CD14-positive monocyte (primary cell): Measurements from ENCODE around the gene C12orf42. TPM values are rescaled to one million over a fixed set of nuclear protein-coding genes. Genes with fewer than 3 reads are reported as not detected.

ENCODE experiments used
- DNase-seq, 3 donors: peaks; one replicate each; pipeline ENCODE4 v3.0.0-alpha.2; 2011 to 2022
- H2AFZ ChIP-seq: 2 replicates; pipeline ENCODE4 v1.6.0; 2012; ENCODE audit warnings: mild to moderate bottlenecking, low read depth, low read length, inconsistent platforms; ENCODE audit not compliant: insufficient read depth, poor library complexity, severe bottlenecking
- H3K27ac ChIP-seq, 2 donors: 1 replicate in 1 of 2; 2 replicates in 1 of 2; pipeline ENCODE4 v1.5.1; 2012 to 2013; ENCODE audit warnings: low read length in 2 of 2, control low read depth in 1 of 2, inconsistent platforms in 1 of 2, low read depth in 1 of 2, mild to moderate bottlenecking in 1 of 2
- H3K27me3 ChIP-seq, 2 donors: one replicate each; pipeline versions ENCODE4 v1.6.0 to v1.6.1; 2011 to 2013; ENCODE audit warnings: low read length in 2 of 2; ENCODE audit not compliant: control insufficient read depth in 2 of 2, insufficient read depth in 2 of 2
- H3K36me3 ChIP-seq, 2 donors: replicated peaks in 1 of 2; 1 replicate in 1 of 2; 2 replicates in 1 of 2; pipeline versions ENCODE4 v1.5.1 to v1.6.1; 2012 to 2013; ENCODE audit warnings: low read length in 2 of 2, control low read depth in 1 of 2, inconsistent platforms in 1 of 2, mild to moderate bottlenecking in 1 of 2; ENCODE audit not compliant: insufficient read depth in 2 of 2, control insufficient read depth in 1 of 2
- H3K4me1 ChIP-seq, 2 donors: 1 replicate in 1 of 2; 2 replicates in 1 of 2; pipeline versions ENCODE4 v1.5.1 to v1.6.1; 2012 to 2013; ENCODE audit warnings: low read length in 2 of 2, control low read depth in 1 of 2, inconsistent platforms in 1 of 2, mild to moderate bottlenecking in 1 of 2, moderate library complexity in 1 of 2; ENCODE audit not compliant: insufficient read depth in 2 of 2, control insufficient read depth in 1 of 2
- H3K4me2 ChIP-seq: replicated peaks from 2 replicates; pipeline ENCODE3; 2012; ENCODE audit warnings: low read length, moderate library complexity, mild to moderate bottlenecking; ENCODE audit not compliant: poor library complexity, severe bottlenecking; ENCODE audit errors: extremely low read depth
- H3K4me3 ChIP-seq, 3 experiments: fragments of 200-600 bp in 1 of 3; sonication (generic) in 1 of 3; replicated peaks in 1 of 3; 1 replicate in 2 of 3; 2 replicates in 1 of 3; pipeline ENCODE4 v1.5.1; 2011 to 2013; ENCODE audit warnings: low read length in 3 of 3, mild to moderate bottlenecking in 3 of 3, control low read depth in 2 of 3, low read depth in 2 of 3, inconsistent platforms in 1 of 3, moderate library complexity in 1 of 3
- H3K79me2 ChIP-seq: 2 replicates; pipeline ENCODE4 v1.6.0; 2012; ENCODE audit warnings: mild to moderate bottlenecking, control low read depth, inconsistent platforms, low read length, moderate library complexity; ENCODE audit not compliant: insufficient read depth
- H3K9ac ChIP-seq: 2 replicates; pipeline ENCODE4 v1.6.0; 2017; ENCODE audit warnings: low read length, mild to moderate bottlenecking; ENCODE audit not compliant: insufficient read depth, poor library complexity, severe bottlenecking
- H3K9me3 ChIP-seq, 2 donors: replicated peaks in 1 of 2; 1 replicate in 1 of 2; 2 replicates in 1 of 2; pipeline versions ENCODE4 v1.5.1 to v1.6.1; 2012 to 2013; ENCODE audit warnings: low read length in 2 of 2, control low read depth in 1 of 2; ENCODE audit not compliant: control insufficient read depth in 1 of 2, insufficient read depth in 1 of 2
- H4K20me1 ChIP-seq: 2 replicates; pipeline ENCODE4 v1.6.0; 2012; ENCODE audit warnings: mild to moderate bottlenecking, low read length, control low read depth, moderate library complexity; ENCODE audit not compliant: insufficient read depth
- H3K27ac Mint-ChIP-seq, 7 donors: one replicate each; pipeline ENCODE4 v1.8.0; 2020; ENCODE audit warnings: mild to moderate bottlenecking in 7 of 7, mixed read lengths in 7 of 7, moderate library complexity in 6 of 7, inconsistent platforms in 2 of 7
- H3K27me3 Mint-ChIP-seq, 3 donors: one replicate each; pipeline ENCODE4 v1.8.0; 2021 to 2022; ENCODE audit warnings: low read depth in 3 of 3, mild to moderate bottlenecking in 3 of 3, mixed read lengths in 3 of 3, moderate library complexity in 3 of 3, inconsistent platforms in 1 of 3
- H3K36me3 Mint-ChIP-seq, 2 donors: one replicate each; pipeline ENCODE4 v1.8.0; 2020; ENCODE audit warnings: mixed read lengths in 2 of 2, inconsistent platforms in 1 of 2, mild to moderate bottlenecking in 1 of 2
- H3K4me1 Mint-ChIP-seq: one replicate; pipeline ENCODE4 v1.8.0; 2020; ENCODE audit warnings: mild to moderate bottlenecking, mixed read lengths
- H3K4me3 Mint-ChIP-seq, 2 donors: one replicate each; pipeline ENCODE4 v1.8.0; 2020; ENCODE audit warnings: mild to moderate bottlenecking in 2 of 2, mixed read lengths in 2 of 2, moderate library complexity in 1 of 2
- H3K9me3 Mint-ChIP-seq, 7 donors: one replicate each; pipeline ENCODE4 v1.8.0; 2020 to 2022; ENCODE audit warnings: mixed read lengths in 7 of 7, mild to moderate bottlenecking in 6 of 7, moderate library complexity in 6 of 7, inconsistent platforms in 2 of 7
- CTCF ChIP-seq: fragments of 200-600 bp; IDR thresholded peaks from one replicate; pipeline ENCODE4 v1.8.0; 2022; ENCODE audit warnings: antibody characterized with exemption, mild to moderate bottlenecking
- WGBS: methylation state at CpG from one replicate; pipeline ENCODE4 v1.1.5; 2013; ENCODE audit warnings: missing lambda C conversion rate; ENCODE audit not compliant: insufficient coverage; 5-methylcytosine and 5-hydroxymethylcytosine counted together
- intact Hi-C, 2 donors: fragments of 100-400 bp; cut with micrococcal nuclease; formaldehyde crosslinking; loops; one replicate each; pipeline versions ENCODE4 v1.15.0 to v1.15.1; 2023
- polyA plus RNA-seq, 3 donors: library from polyadenylated mRNA; depleted of rRNA in 1 of 3; unstranded in 2 of 3; stranded (reverse) in 1 of 3; fragments of 300-500 nt in 2 of 3; fragments of >200 nt in 1 of 3; fragmentation: Illumina TruSeq in 2 of 3; gene quantifications; 1 replicate in 2 of 3; 2 replicates in 1 of 3; pipeline ENCODE4 v1.2.3, GENCODE V29; 2012 to 2021

The C12orf42 gene
- polyA plus RNA-seq, 3 donors = not detected

- intact Hi-C loops = no loop called here
- Histone ChIP-seq H3K9ac (no peak overlapping the region), H3K79me2 (no peaks in the 10 kb centered on the region), H3K27me3 (no peaks in the 10 kb centered on the region), H2AFZ (no peak overlapping the region), H4K20me1 (no peaks in the 10 kb centered on the region), H3K36me3 (no peaks in the 10 kb centered on the region), H3K4me3 (no peak overlapping the region), H3K9me3 (no peaks in the 10 kb centered on the region), H3K27ac (no peak overlapping the region), H3K4me1 (no peaks in the 10 kb centered on the region), H3K4me2 (no peak overlapping the region)
- Mint-ChIP-seq H3K4me1 (no peaks in the 10 kb centered on the region), H3K36me3 (no peaks in the 10 kb centered on the region), H3K27ac (no peak overlapping the region), H3K4me3 (no peak overlapping the region), H3K27me3 (peaks cover 0 to 3% (median 0%) of the 10 kb centered on the region in 3 donors), H3K9me3 (peaks cover 0 to 8% (median 0%) of the 10 kb centered on the region in 7 donors)
- TF ChIP-seq CTCF = no peak
- DNase-seq = no peak
These were observed 19.6 kb upstream of the C12orf42 start for GRCh38 chr12:103515341-103515740.

GRCh38 chr12:103513875-103514274, 18.1 kb upstream of the C12orf42 start:
- Histone ChIP-seq H3K27ac (no peak overlapping the region), H3K4me3 (no peak overlapping the region), H3K4me1 (no peaks in the 10 kb centered on the region), H3K9me3 (no peaks in the 10 kb centered on the region), H4K20me1 (no peaks in the 10 kb centered on the region), H3K4me2 (no peak overlapping the region), H3K9ac (no peak overlapping the region), H3K79me2 (no peaks in the 10 kb centered on the region), H3K27me3 (no peaks in the 10 kb centered on the region), H2AFZ (no peak overlapping the region), H3K36me3 (no peaks in the 10 kb centered on the region)
- intact Hi-C loops = no loop called here
- Mint-ChIP-seq H3K27ac (no peak overlapping the region), H3K4me1 (no peaks in the 10 kb centered on the region), H3K4me3 (no peak overlapping the region), H3K9me3 (peaks cover 0 to 8% (median 0%) of the 10 kb centered on the region in 7 donors), H3K36me3 (no peaks in the 10 kb centered on the region), H3K27me3 (peaks cover 0 to 3% (median 0%) of the 10 kb centered on the region in 3 donors)
- DNase-seq = no peak
- no peak for TF ChIP-seq CTCF
- no CpG with 5 or more reads among the region's 3 CpGs for WGBS
